GM18858 (cell line): ENCODE results near the gene SPDYC.
"Not testable (repeated sequence)": the region's sequence is repeated elsewhere in the genome, so short reads cannot be mapped to it uniquely, and the experiment has no call there.

ENCODE experiments used
- ATAC-seq: cut with Tn5 transposase; IDR thresholded peaks from one replicate; pipeline ENCODE4 v1.9.1; 2021; ENCODE audit not compliant: unreplicated experiment

SPDYC gene

GRCh38 chr11:65166893-65167292 is 3.1 kb upstream of the SPDYC start:
- no peak for ATAC-seq

GRCh38 chr11:65167656-65168055 is 2.4 kb upstream of the SPDYC start:
- no peak for ATAC-seq

GRCh38 chr11:65169164-65169641 is 830 bp upstream of the SPDYC start:
- no peak for ATAC-seq

- no peak for ATAC-seq
Observed at GRCh38 chr11:65172600-65172999, 2.6 kb downstream of the SPDYC start.

GRCh38 chr11:65174571-65175010 is 4.6 kb downstream of the SPDYC start:
- not testable (repeated sequence) for ATAC-seq

GRCh38 chr11:65180877-65181568 is 11.0 kb downstream of the SPDYC start:
- no peak for ATAC-seq

GRCh38 chr11:65181569-65182257 is 11.7 kb downstream of the SPDYC start, which contains the start of gene CAPN1:
Gene CAPN1 (plus strand): TSS chr11:65181928. CDS start chr11:65182702, 774 bp downstream.
- no peak for ATAC-seq

- no peak for ATAC-seq
Observed at GRCh38 chr11:65182258-65183170, 12.5 kb downstream of the SPDYC start.

- ATAC-seq = no peak
Observed at GRCh38 chr11:65183201-65183891, 13.3 kb downstream of the SPDYC start.

- no peak for ATAC-seq
Observed at GRCh38 chr11:65184146-65184545, 14.1 kb downstream of the SPDYC start.

GRCh38 chr11:65185171-65185570 is 15.1 kb downstream of the SPDYC start:
- no peak for ATAC-seq

GRCh38 chr11:65185869-65186341 is 15.9 kb downstream of the SPDYC start:
- no peak for ATAC-seq

- ATAC-seq = no peak
Observed at GRCh38 chr11:65186701-65187100, 16.7 kb downstream of the SPDYC start.

GRCh38 chr11:65187146-65187675 is 17.2 kb downstream of the SPDYC start:
- ATAC-seq = no peak

- ATAC-seq = no peak
Observed at GRCh38 chr11:65187971-65188461, 18.0 kb downstream of the SPDYC start.

- ATAC-seq = no peak
Observed at GRCh38 chr11:65188486-65188885, 18.5 kb downstream of the SPDYC start.

- no peak for ATAC-seq
Observed at GRCh38 chr11:65189191-65189590, 19.2 kb downstream of the SPDYC start.

- no peak for ATAC-seq
Observed at GRCh38 chr11:65194564-65194963, 24.5 kb downstream of the SPDYC start.

- no peak for ATAC-seq
Observed at GRCh38 chr11:65204143-65204542, 34.1 kb downstream of the SPDYC start.
